Middle frontal gyrus (tissue), 1 donor: ENCODE results near the gene HNRNPF.
"Not testable (repeated sequence)": the region's sequence is repeated elsewhere in the genome, so short reads cannot be mapped to it uniquely, and the experiment has no call there.

Experiments used
- DNase-seq: peaks from one replicate; pipeline ENCODE4 v3.0.0-alpha.2; 2015; ENCODE audit warnings: low spot score; ENCODE audit errors: extremely low spot score

The HNRNPF gene

DNA sequence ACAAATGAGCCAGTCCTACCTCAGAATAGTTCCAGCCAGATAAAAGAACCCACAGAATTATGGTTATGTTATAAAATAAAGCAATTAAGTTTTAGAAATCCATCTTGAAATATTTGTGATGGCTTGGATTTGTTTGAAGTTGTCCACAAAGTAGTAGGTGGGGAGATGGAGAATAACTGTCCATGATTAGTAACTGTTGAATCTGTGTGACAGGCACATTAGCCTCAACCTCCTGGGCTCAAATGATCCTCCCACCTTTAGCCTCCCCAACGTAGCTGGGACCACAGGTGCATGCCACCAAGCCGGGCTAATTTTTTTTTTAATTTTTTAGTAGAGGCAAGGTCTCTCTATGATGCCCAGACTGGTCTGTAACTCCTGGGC, 10.1 kb downstream of the HNRNPF start:
- no peak for DNase-seq

DNA sequence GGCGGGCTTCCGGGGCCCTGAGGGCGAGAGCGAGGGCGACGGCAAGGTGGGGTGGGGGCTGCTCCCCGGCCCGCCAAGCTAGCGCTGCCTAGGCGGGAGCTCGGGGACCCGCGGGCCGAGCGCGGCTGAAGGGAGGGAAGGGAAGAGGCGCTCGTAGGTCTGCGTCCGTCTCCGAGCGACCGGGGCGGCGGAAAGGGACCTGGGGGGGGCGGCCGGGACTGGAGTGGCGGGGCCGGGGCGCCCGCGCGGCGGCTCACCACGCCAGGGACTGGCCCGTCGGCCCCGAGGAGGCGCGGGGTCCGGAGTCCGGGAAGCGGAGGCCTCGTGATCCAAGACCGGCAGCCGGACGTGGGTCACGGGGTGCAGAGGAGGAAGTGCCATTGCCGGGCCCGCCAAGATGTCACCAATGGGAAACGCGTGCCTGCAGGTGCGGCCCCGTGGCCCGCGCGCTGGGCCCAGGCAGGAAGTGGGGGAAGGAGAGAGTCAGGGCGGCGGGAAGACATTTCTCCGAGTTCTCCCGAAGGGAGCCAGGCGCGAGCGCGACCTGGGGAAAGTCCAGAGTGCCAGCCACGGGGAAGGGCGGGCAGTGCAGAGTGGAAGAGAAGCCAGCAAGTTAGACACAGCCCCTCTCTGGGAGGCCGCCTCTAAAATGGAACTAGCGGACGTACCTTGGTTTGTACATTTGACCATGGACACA, 11.9 kb downstream of the HNRNPF start:
- no peak for DNase-seq

DNA sequence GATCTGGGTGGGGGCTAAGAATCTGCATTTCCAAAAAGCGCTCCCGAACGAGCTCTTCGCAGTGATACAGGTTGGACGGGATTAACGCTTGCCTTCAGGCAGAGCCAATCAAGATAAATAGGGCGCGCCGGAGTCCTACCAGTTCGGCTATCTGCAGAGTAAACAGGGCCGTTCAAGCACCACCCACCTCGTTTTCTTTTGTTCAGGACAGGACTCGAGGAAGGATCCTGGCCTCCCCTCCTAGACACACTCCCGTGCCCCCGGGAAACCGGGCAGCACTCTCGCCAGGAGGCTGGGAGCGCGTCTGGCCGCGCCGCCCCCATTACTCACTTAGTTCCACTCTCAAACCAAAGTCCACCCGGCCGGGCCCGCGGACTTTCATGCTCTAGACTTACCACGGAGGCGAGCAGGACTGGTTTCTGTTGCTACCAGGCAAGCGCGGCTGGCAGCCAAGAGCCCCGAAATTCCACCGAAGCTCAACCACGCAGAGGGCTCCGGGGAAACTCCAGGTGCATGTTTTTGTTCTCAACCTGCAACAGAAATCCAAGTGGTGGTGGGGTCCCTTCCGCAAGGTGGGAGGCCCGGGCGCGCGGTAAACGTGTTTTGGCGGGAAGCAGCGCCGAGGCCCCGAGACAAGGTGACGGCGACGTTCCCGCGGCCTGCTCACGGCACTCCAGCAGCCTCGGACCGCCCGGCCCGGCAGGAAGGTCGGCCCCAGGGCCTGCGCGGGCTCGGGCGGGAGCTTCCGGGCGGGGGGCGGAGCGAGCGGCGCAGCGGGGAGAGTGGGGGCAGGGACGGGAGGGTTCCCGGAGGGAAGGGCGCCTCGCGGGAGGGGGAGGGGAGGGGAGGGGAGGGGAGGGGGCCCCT, 12.7 kb downstream of the HNRNPF start:
- DNase-seq, result peak; percentile 37

DNA sequence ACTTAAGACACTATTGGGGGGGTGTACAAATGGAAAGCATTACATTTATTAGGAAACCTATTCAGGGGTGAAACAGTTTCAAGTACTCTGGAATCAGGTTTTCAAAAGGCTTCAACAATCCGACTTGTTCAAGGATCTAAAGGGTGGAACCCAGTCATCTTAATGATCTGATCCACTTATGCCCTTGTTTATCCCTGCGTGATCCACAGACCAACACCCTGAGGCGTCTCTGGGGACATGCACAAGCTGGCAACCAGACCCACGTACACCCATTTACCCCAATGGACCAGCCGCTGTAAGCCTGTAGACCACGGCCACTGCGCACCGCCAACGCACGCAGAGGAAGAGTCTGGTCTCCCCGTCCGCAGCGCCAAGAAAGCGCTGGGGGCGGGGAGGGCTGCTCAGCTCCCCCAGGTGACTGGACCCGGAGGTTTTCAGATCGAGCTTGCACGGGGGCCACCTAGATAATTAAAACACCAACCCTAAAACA, 13.4 kb downstream of the HNRNPF start:
- no peak for DNase-seq

DNA sequence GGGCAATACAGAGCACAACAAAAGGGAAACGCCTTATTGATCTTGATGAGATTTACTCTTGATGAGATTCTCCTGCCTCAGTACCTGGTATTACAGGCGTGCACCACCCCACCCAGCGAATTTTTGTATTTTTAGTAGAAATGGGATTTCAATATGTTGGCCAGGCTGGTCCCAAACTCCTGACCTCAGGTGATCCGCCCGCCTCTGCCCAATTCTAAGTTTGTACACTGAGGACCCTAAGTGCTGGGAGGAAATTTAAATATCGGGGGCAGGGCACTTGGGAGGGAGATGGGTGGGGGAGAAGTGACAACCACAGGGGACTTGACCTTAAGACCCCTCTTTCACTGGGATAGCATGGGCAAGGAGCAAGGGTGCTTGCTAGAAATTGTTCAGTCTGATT, 14.1 kb downstream of the HNRNPF start:
- no peak for DNase-seq

DNA sequence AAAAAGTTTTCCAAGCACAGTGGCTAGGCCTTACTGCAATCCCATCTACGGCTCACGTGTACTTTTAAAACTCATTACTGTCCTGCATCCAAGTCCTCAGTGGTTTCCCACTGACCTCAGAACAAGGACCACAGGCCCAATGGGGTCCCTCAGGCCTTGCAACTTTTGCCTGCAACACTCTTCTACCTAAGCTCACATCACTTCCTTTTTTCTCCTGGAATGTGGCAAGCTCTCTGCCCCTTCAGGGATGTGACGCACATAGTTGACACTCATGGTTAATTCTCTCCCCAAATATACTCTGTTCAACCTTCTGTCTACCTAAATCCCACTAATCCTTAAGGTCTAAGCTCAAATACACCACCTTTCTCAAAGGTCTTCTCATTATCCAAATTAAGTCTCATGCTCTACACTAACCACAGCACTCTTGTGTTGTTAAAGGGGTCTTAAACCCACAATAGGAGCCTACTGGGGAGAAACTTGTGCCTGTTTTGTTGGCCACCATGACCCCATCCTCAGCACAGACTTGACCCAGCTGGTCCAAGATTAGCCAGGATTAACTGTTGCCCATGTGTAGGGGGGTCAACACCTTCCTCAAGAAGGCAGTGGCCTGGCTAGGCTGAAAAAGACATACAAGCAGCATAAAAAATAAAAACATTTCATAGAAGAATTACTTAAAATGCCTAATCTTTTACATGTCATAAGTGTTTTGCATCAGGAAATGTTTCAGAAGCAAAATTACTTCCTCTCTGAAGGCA, 15.2 kb downstream of the HNRNPF start:
- no peak for DNase-seq

DNA sequence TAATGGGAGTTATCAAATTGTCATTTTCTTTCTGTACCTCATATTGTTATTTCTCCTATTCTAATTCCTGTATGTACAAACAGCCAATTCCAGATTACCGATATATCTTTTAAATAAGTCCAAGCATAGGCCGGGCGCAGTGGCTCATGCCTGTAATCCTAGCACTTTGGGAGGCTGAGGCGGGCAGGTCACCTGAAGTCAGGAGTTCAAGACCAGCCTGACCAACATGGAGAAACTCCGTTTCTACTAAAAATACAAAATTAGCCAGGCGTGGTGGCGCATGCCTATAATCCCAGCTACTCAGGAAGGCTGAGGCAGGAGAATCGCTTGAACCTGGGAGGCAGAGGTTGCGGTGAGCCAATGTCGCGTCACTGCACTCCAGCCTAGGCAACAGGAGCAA, 15.8 kb downstream of the HNRNPF start:
- not testable (repeated sequence) for DNase-seq

DNA sequence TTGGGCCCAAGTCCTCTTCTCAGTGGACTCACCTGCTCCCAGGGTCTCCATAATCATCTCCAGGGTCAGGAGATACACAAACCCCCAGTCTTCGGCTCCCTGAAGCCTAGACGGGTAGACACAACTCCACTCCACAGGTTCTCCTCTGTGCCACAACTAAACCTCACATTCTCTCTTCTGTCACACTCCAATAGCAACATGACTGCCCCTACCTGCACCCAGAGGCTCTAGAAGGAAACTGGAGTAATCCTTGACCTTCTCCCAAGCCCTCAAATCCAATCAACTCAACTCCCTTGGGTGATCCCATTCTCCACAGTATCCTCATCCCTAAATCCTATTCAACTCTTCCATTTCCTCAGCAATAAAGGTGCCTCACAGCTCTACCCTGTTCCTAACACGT, 16.2 kb downstream of the HNRNPF start:
- DNase-seq, result no peak

DNA sequence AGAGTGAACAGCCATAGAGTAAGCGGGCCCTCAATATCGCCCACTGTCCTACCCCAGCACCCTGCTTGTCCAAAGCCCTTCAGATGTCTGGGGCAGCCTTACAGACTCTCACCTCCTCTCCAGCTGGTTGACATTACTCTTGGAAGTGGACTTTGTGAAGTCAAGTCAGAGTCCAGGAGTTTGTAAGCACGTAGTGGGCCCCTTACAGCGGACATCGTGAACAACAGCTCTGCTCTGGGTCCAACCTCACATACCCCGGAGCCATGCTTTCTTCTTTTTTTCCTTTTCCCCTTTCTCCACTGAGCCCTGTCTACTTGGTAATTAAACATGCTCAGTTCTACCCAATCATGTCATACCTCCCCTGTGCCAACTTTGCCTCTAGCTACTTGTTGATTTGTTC, 17.5 kb downstream of the HNRNPF start:
- no peak for DNase-seq

DNA sequence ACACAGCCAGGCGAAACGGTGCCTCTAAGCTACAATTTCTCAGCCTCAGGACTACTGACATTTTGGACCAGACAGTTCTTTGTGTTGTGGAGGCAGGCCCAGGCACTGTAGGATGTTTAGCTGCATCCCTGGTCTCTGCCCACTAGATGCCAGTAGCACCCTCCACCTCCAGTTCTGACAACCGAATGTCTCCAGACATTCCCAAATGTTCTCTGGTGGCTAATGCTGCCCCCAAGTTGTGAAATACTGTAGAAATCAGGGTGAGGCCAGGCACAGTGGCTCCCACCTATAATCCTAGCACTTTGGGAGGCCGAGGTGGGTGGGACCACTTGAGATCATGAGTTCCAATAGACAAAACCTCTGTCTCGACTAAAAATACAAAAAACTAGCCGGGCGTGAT, 18.2 kb downstream of the HNRNPF start:
- peak; percentile 64 for DNase-seq

DNA sequence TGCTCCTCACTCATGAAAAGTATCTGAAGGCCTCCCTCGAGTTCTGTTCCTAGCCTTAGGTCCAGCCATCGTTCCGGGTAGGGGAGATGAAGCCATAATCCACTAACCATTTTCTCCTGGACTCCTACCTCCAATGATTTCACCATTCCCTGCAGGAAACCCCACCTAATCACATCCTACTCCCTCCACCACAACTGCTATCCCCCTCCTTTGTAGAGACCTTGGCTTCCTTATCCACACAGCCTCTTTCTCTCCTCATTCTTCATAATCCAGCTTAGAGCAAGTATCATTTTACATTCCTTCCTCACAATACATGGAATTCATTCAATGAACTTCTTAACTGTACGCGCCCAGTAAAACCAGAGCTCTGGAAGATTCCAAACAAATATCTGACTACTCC, 18.7 kb downstream of the HNRNPF start:
- no peak for DNase-seq

DNA sequence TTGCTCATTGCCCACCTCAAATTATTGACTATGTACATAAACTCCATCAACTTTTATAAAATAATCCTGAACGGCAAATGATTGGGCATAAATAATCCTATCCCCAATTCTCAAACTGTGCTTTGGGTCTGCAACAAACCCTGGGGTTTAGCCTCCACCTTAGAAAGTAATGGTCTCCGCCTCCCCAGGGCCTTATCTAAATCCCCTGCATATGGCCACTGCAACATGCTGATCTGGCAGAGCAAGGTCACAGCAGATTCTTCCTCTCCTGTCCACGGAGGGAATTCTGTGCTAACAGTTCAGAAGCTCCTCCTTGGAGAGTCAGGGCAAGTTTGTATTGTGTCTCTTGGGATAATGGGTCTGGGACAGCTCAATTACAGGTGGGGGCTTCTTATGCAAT, 19.1 kb downstream of the HNRNPF start:
- DNase-seq, result no peak

DNA sequence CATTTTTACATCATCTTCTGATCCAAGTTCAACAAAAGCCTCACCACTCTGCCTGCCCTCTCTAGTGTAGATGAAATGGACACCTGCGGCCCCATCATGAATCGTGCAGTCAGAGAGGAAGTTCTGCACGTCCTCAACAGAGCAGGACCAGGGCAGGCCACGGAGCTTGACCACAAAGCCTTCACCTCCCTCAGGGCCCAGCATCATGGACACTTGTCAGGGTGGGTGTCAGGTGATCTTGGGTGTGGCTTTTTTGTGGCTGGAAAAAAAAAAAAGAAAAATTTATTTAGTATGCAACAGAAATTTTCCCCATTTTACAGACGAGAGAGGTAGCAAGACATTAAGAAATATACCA, 21.3 kb downstream of the HNRNPF start:
- no peak for DNase-seq

DNA sequence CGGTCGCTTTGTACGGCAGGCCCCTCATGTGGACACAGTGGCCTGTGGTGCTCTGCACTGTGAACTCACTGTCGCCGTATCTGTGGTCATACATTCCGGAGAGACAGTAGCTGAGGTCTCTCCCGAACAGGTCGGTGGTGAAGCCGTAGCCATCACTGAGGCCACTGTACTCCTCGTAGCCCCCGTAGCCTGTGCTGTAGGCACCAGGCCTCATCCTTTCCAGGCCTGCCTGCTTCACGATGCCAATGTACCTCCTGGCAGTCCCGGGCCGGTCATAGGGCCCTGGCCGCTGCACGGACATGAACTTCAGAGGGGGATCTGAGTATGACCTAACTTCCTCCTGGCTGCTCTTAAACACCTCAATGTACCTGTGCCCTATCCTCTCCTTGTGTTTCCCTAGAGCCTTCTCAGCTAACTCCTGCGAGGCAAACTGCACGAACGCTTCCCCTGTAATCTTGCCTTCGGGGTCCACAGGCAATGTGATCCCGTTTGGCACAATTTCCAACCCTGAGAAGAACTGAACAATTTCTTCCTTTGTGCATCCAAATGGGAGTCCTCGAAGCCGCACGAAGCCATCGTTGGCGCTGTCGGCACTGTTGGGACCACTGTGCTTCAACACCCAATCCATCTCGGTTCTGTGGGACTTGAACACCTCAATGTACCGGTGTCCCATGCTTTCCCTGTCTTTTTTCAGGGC, 21.9 kb downstream of the HNRNPF start:
- DNase-seq, result no peak

DNA sequence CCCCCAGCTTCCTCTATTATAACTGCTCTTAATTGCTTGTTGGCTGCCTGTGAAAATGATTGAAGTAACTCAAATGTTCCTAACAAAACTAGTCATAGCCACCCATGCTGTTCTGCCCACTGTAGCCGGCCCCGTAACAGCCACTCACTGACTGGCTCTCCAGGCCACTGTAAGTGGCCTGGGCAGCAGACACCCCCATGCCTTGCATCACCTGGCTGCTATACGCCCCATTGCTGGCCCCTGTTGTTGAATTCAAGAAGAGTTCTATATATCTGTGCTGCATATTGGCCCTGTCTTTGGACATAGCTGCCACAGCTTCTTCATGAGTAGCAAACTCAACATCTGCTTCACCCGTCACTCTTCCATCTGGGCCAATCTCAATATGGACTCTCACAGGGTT, 22.4 kb downstream of the HNRNPF start:
- no peak for DNase-seq

DNA sequence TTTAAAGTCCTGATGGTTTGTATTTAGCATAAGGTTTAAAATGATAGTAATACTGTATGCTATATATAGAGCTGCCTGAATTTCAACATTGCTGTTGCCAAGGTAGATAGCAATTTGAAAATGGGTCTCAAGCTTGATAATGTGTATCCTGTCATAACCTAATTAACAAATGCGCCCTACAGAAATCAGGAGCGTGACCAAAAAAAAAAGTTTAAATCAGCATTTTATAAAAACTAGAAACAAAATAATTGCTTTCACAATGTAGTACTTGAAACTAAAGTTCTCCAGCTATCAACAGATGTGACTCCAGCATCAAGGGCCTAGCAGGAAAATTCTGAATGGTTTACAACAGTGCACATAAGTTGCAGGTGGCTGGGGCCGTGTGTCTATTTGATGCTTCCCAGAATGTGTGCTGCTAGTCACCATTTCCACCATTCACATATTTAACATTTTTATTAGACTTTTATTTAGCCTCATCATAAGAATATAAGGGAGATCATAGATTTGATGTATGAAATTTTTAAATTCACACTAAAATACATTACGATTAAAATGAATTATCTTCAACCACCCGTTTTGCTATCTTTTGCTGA, 23.5 kb downstream of the HNRNPF start:
- DNase-seq, result no peak

DNA sequence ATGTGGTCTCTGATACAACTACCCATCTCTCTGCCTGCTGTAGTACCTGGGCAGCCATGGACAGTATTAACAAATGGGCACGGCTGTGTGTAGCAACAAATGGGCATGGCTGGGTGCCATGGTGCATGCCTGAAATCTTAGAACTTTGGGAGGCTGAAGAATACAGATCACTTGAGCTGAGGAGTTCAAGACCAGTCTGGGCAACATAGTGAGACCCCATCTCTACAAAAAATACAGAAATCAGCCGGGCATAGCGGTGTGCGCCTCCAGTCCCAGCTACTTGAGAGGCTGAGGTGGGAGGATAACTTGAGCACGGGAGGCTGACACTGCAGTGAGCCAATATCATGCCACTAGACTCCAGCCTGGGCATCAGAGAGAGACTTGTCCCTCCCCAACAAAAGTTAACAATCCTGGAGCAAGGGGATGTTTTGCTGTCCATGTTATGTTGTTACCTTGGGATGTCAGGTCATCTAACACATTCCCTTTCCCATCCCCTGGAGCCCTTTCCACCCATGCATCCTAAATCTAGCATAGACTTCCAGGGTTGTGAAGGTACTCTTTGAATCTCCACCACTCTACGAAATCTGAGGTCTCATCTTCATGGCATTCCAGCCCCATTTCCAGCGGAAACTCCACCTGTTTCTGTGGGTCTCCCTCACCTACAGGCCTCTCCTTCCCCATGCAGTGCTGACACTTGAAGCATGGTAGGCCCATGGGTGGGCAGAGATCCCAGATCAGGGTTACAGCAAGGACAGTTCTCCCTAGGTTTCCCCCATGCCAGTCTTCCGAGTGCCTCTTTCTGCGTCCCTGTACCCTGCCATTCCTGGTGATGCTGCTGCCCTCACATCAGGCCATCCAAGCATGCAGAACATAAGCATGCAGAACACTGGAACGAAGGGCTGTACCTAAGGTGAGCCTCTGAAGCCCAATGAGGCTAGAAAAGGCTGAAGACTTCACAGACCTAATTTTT, 24.4 kb downstream of the HNRNPF start:
- DNase-seq, result no peak

DNA sequence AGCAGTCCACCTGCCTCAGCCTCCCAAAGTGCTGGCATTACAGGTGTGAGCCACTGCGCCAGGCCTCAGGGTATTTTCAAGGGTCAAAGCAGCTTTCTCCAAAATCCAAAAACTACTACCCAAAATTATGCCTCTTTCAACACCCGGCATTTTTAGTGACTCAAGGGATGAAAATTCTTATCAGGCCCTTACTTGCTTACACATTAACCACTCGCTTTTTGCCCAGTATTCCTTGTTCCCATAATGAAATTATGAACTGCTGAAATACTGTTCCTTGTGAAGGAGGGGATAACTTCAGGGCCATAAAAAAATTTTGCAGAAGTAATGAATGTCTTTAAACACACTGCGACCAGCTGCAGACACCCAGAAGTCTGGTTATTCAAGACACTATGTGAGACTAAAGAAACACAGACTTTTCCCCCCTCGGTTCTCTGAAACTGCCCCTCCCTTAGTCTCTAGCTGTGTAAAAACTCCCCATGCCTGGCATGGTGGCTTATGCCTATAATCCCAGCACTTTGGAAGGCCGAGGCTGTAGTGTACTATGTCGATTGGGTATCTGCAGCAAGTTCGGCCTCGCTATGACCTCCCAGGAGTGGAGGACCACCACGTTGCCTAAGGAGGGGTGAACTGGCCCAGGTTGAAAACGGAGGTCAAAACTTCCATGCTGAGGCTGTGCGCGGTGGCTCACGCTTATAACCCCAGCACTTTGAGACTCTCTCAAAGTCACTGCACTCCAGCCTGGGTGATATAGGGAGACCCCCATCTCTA, 25.6 kb downstream of the HNRNPF start:
- no peak for DNase-seq

DNA sequence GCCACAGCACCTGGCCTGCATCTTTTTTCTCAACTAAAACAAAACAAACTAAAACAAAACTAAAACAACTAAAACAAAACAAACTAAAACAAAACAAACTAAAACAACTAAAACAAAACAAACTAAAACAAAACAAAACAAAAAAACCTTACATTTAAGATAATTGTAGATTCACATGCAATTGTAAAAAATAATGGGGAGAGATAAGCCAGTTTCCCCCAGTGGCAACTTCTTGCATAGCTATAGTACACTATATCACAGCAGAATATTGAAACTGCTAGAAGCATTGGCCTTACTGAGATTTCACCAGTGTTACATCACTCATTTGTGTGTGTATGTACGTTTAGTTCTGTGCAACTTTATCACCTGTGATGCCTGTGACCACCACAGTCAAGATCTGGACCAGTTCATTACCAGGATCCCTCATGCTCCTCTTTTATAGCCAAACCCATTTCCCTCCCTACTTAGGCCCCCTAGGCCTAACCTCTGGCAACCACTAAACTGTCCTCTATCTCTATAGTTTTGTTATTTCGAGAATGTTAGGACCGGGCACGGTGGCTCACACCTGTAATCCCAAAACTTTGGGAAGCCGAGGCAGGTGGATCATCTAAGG, 28.3 kb downstream of the HNRNPF start:
- no peak for DNase-seq
